Heart left ventricle (tissue), 13 donors: ENCODE data around the gene EVA1C.

Experiments
- CTCF ChIP-seq, 12 donors: fragments of 200-600 bp; sonication (generic) in 4 of 12; IDR thresholded peaks; one replicate each; pipeline versions ENCODE4 v1.5.0 to v1.8.0; 2018 to 2022; ENCODE audit warnings: antibody characterized with exemption in 12 of 12, mild to moderate bottlenecking in 5 of 12
- POLR2A ChIP-seq, 2 donors: fragments of 450-650 bp; IDR thresholded peaks; one replicate each; pipeline ENCODE4 v1.6.1; 2017; ENCODE audit warnings: antibody characterized with exemption in 2 of 2, mild to moderate bottlenecking in 2 of 2, moderate library complexity in 2 of 2
- donor health status: ischemic (EF 13 %, LVEDD 7.1; RV severe dilation, severe dysfunction).
- donor health status: DM: no; HTN: yes; CAD: no.
- donor health status: DM: no; HTN: no; CAD: no.
- donor health status: ischemic (EF 25% LVEDD 6.9; RV normal size, moderate dysfunction).
- donor health status: ischemic (EF 25% LVEDD 5.7; RV mildly dilated, moderate dysfunction).
- donor health status: ischemic (EF 35%, LVEDD 5.7; RV mildly dilated, moderate dysfunction).
- donor health status: nonischemic (EF 11% LVEDD 7.7; RV severe dilation, severe dysfunction).
- donor health status: DM: yes; HTN: yes; CAD: no.
- donor health status: PGD.
- donor health status: ischemic (EF 29% LVEDD 5.4; RV normal size, mild dysfunction).
- donor health status: nonischemic (EF 23%, LVEDD 6.1; RV moderate dilation, normal function).

GRCh38 chr21:32424674-32425073 lies 12.2 kb downstream of the EVA1C start:
- TF ChIP-seq CTCF (IDR thresholded peaks at IDR 0.05) (no peak), POLR2A (IDR thresholded peaks at IDR 0.05) (no peak)
